Neural cell (in vitro differentiated cells): ENCODE results near the gene IFT122. TPM values are rescaled to one million over a fixed set of nuclear protein-coding genes. Genes with fewer than 3 reads are reported as not detected.
"Not testable (repeated sequence)": the region's sequence is repeated elsewhere in the genome, so short reads cannot be mapped to it uniquely, and the experiment has no call there.

ENCODE experiments used
- H2AFZ ChIP-seq: fragments of 200-600, 300-800 bp; sonication (generic), shearing (Covaris generic); 2 replicates; pipeline ENCODE4 v1.6.0; 2014; ENCODE audit warnings: low read depth, mild to moderate bottlenecking, antibody characterized with exemption, low read length, moderate library complexity
- H3F3A ChIP-seq: fragments of 200-600 bp; shearing (Covaris generic); 2 replicates; pipeline ENCODE4 v1.6.1; 2016; ENCODE audit warnings: mild to moderate bottlenecking, moderate library complexity, mixed read lengths, antibody characterized with exemption, low read length; ENCODE audit not compliant: insufficient read depth, poor library complexity, severe bottlenecking
- H3K27ac ChIP-seq: fragments of 200-600, 300-800 bp; sonication (generic), shearing (Covaris generic); 2 replicates; pipeline ENCODE4 v1.5.1; 2014; ENCODE audit warnings: mild to moderate bottlenecking, low read length, moderate library complexity
- H3K27me3 ChIP-seq: fragments of 300-800, 200-600 bp; sonication (generic), shearing (Covaris generic); 2 replicates; pipeline ENCODE4 v1.6.0; 2014; ENCODE audit warnings: mild to moderate bottlenecking, low read depth, low read length, moderate library complexity; ENCODE audit not compliant: insufficient read depth
- H3K36me3 ChIP-seq: fragments of 300-800, 200-600 bp; sonication (generic), shearing (Covaris generic); 2 replicates; pipeline ENCODE4 v1.5.1; 2014; ENCODE audit warnings: mild to moderate bottlenecking, antibody characterized with exemption, low read length, moderate library complexity; ENCODE audit not compliant: insufficient read depth
- H3K4me2 ChIP-seq: fragments of 300-800, 200-600 bp; sonication (generic), shearing (Covaris generic); 2 replicates; pipeline ENCODE4 v1.6.0; 2014; ENCODE audit warnings: mild to moderate bottlenecking, low read length
- H3K4me3 ChIP-seq: fragments of 300-800, 200-600 bp; sonication (generic), shearing (Covaris generic); 2 replicates; pipeline ENCODE4 v1.5.1; 2014; ENCODE audit warnings: mild to moderate bottlenecking, low read length, moderate library complexity
- H3K79me2 ChIP-seq: fragments of 200-600 bp; shearing (Covaris generic); replicated peaks from 2 replicates; pipeline ENCODE4 v1.6.0; 2014; ENCODE audit warnings: mild to moderate bottlenecking, low read length, moderate library complexity; ENCODE audit not compliant: insufficient read depth
- H3K9ac ChIP-seq: fragments of 300-800, 200-600 bp; sonication (generic), shearing (Covaris generic); 2 replicates; pipeline ENCODE4 v1.6.1; 2016; ENCODE audit warnings: mild to moderate bottlenecking, low read length, mixed read lengths
- H3K9me2 ChIP-seq: fragments of 200-600 bp; shearing (Covaris generic); 2 replicates; pipeline ENCODE4 v1.6.1; 2016; ENCODE audit warnings: mild to moderate bottlenecking, low read length, mixed read lengths; ENCODE audit not compliant: insufficient read depth
- H3K9me3 ChIP-seq: fragments of 200-600, 300-800 bp; sonication (generic), shearing (Covaris generic); 2 replicates; pipeline ENCODE4 v1.6.1; 2016; ENCODE audit warnings: mild to moderate bottlenecking, mixed run types, low read length, moderate library complexity, mixed read lengths
- H4K20me1 ChIP-seq: fragments of 200-600 bp; shearing (Covaris generic); 2 replicates; pipeline ENCODE4 v1.6.1; 2016; ENCODE audit warnings: mild to moderate bottlenecking, mixed run types; ENCODE audit not compliant: insufficient read depth
- EP300 ChIP-seq: fragments of 450-650 bp; conservative IDR thresholded peaks from 2 replicates; pipeline ENCODE4 v1.6.1; 2014; ENCODE audit warnings: antibody characterized with exemption, mild to moderate bottlenecking, moderate library complexity; ENCODE audit not compliant: poor library complexity, severe bottlenecking
- EZH2 ChIP-seq: fragments of 200-600, 300-800 bp; shearing (Covaris generic), sonication (generic); IDR thresholded peaks from 2 replicates; pipeline ENCODE4 v1.6.1; 2014; ENCODE audit warnings: antibody characterized with exemption, low read length, borderline replicate concordance, mild to moderate bottlenecking; ENCODE audit not compliant: insufficient read depth, poor library complexity, severe bottlenecking
- MXI1 ChIP-seq: fragments of 450-650 bp; conservative IDR thresholded peaks from 2 replicates; pipeline ENCODE4 v1.6.1; 2014; ENCODE audit warnings: antibody characterized with exemption, mild to moderate bottlenecking; ENCODE audit not compliant: poor library complexity, severe bottlenecking
- POLR2AphosphoS5 ChIP-seq: IDR thresholded peaks from 2 replicates; pipeline ENCODE4 v1.6.1; 2012
- RAD21 ChIP-seq: fragments of 450-650 bp; conservative IDR thresholded peaks from 2 replicates; pipeline ENCODE4 v1.6.1; 2014; ENCODE audit warnings: antibody characterized with exemption, mild to moderate bottlenecking, moderate library complexity
- SMC3 ChIP-seq: fragments of 450-650 bp; conservative IDR thresholded peaks from 2 replicates; pipeline ENCODE4 v1.6.1; 2014; ENCODE audit warnings: antibody characterized with exemption, mild to moderate bottlenecking, moderate library complexity; ENCODE audit not compliant: poor library complexity
- TAF1 ChIP-seq: IDR thresholded peaks from 2 replicates; pipeline ENCODE4 v1.6.1; 2012; ENCODE audit warnings: low read depth
- polyA plus RNA-seq: library from polyadenylated mRNA; depleted of rRNA; stranded (reverse); fragments of >200 nt; gene quantifications from 2 replicates; pipeline ENCODE4 v1.2.3, GENCODE V29; 2014
- TF ChIP-seq, protein P1 (sequence below): IDR thresholded peaks from 2 replicates; pipeline ENCODE4 v1.6.1; 2012; ENCODE audit warnings: borderline replicate concordance
- TF ChIP-seq, protein P2 (sequence below): fragments of 450-650 bp; IDR thresholded peaks from 2 replicates; pipeline ENCODE4 v1.5.1; 2014; ENCODE audit warnings: antibody characterized with exemption, mild to moderate bottlenecking, moderate library complexity; ENCODE audit not compliant: poor library complexity, severe bottlenecking

IFT122 gene
- polyA plus RNA-seq, 1 donor from 2014 or later = 28.3 TPM

DNA sequence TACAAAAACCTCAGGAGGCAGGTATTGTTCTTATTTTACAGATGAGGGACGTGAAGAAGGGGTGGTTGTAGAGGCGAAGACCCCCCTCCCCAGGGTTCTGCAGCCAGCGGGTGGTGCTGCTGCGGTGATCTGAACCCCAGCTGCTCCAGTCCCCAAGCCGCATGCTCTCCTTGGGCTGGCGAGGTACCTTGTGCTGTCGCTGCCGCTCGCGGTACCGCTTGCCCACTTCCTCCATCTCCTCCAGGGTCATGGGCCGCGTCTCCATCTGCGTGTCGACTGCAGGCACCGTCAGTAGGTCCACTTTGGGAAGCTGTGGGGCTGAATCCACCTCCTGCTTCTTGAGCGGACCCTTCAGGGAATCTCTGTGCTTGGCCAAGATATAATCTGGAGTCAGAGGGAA is 29.1 kb upstream of the IFT122 start:
- Histone ChIP-seq H3K79me2 (no peaks in the 10 kb centered on the region), H3K9me2 (no peaks in the 10 kb centered on the region), H3K4me2 (no peak overlapping the region), H3K9ac (no peak overlapping the region), H3K27me3 (no peaks in the 10 kb centered on the region), H3K4me3 (no peak overlapping the region), H2AFZ (no peak overlapping the region), H3K36me3 (no peaks in the 10 kb centered on the region), H3K27ac (no peak overlapping the region), H3F3A (no peaks in the 10 kb centered on the region), H4K20me1 (no peaks in the 10 kb centered on the region), H3K9me3 (no peaks in the 10 kb centered on the region)
- TF ChIP-seq POLR2AphosphoS5 = no peak
- TF ChIP-seq MXI1 = no peak
- no peak for TF ChIP-seq TAF1
- TF ChIP-seq RAD21 = no peak
- no peak for TF ChIP-seq SMC3
- TF ChIP-seq, protein P1, sequence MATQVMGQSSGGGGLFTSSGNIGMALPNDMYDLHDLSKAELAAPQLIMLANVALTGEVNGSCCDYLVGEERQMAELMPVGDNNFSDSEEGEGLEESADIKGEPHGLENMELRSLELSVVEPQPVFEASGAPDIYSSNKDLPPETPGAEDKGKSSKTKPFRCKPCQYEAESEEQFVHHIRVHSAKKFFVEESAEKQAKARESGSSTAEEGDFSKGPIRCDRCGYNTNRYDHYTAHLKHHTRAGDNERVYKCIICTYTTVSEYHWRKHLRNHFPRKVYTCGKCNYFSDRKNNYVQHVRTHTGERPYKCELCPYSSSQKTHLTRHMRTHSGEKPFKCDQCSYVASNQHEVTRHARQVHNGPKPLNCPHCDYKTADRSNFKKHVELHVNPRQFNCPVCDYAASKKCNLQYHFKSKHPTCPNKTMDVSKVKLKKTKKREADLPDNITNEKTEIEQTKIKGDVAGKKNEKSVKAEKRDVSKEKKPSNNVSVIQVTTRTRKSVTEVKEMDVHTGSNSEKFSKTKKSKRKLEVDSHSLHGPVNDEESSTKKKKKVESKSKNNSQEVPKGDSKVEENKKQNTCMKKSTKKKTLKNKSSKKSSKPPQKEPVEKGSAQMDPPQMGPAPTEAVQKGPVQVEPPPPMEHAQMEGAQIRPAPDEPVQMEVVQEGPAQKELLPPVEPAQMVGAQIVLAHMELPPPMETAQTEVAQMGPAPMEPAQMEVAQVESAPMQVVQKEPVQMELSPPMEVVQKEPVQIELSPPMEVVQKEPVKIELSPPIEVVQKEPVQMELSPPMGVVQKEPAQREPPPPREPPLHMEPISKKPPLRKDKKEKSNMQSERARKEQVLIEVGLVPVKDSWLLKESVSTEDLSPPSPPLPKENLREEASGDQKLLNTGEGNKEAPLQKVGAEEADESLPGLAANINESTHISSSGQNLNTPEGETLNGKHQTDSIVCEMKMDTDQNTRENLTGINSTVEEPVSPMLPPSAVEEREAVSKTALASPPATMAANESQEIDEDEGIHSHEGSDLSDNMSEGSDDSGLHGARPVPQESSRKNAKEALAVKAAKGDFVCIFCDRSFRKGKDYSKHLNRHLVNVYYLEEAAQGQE = no peak
- TF ChIP-seq, protein P2, sequence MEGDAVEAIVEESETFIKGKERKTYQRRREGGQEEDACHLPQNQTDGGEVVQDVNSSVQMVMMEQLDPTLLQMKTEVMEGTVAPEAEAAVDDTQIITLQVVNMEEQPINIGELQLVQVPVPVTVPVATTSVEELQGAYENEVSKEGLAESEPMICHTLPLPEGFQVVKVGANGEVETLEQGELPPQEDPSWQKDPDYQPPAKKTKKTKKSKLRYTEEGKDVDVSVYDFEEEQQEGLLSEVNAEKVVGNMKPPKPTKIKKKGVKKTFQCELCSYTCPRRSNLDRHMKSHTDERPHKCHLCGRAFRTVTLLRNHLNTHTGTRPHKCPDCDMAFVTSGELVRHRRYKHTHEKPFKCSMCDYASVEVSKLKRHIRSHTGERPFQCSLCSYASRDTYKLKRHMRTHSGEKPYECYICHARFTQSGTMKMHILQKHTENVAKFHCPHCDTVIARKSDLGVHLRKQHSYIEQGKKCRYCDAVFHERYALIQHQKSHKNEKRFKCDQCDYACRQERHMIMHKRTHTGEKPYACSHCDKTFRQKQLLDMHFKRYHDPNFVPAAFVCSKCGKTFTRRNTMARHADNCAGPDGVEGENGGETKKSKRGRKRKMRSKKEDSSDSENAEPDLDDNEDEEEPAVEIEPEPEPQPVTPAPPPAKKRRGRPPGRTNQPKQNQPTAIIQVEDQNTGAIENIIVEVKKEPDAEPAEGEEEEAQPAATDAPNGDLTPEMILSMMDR = no peak

DNA sequence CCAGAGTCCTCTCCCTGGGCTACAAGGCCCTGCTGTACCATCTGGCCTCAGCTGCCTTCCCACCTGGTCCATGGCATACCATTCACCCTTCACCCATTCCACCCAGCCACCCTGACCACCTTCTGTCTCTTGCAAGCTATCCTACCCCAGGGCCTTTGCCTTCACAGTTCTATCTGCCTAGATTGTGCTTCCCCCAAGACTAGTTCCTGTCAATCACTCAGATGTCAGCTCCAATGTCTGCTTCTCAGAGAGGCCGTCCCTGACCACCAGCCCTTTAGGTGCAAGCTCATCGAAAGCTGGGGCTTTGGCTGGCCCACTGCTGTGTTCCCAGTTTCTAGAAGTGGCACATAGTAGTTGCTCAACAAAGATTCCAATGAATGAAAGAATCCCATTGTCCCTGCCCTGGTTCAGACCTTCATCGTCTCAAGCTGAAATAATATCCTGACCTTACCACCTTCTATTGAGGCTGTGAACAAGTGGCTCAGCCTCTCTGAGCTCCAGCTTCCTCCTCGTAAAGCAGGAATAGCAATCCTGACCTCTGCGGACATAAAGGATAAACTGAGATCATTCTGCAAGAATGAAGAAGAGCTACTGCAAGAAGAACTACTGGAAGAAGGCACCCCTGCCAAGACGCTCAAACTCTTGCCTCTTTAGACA is 27.4 kb upstream of the IFT122 start:
- no peak for TF ChIP-seq TAF1
- no peak for TF ChIP-seq EP300
- TF ChIP-seq POLR2AphosphoS5 = no peak
- TF ChIP-seq SMC3 = no peak
- TF ChIP-seq EZH2 = no peak
- TF ChIP-seq, protein P1 = no peak
- Histone ChIP-seq H3K4me2 (no peak overlapping the region), H3K79me2 (no peaks in the 10 kb centered on the region)

DNA sequence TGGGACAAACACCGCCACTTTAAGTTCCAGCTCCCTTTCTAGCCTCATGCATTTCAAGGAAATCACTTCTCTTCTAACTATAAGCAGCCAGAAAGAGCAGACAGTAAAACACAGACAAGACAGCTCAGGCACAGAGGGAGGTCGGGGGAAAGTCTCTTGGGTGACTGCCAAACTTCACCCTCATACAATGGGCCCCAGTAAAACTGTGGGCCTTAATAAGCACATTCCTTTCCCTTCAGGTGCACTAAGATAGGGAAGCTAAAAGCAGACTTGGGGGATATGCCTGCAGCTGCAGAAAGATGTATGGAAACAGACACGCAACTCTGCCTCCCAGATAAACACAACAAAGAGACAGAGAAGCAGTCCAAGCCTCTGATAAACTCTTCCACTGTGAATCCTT is 26.8 kb upstream of the IFT122 start:
- H4K20me1 ChIP-seq, H2AFZ ChIP-seq, H3K36me3 ChIP-seq, H3K27ac ChIP-seq, H3K27me3 ChIP-seq, H3K9me2 ChIP-seq, H3K79me2 ChIP-seq, H3F3A ChIP-seq, H3K4me2 ChIP-seq, H3K9ac ChIP-seq, H3K9me3 ChIP-seq, H3K4me3 ChIP-seq: not testable (repeated sequence)

More for the DNA sequence above, 27.4 kb upstream of the IFT122 start:
- Histone ChIP-seq H3K27ac (no peak overlapping the region), H2AFZ (no peak overlapping the region), H3K27me3 (no peaks in the 10 kb centered on the region), H3F3A (no peaks in the 10 kb centered on the region), H4K20me1 (no peaks in the 10 kb centered on the region), H3K9me3 (no peaks in the 10 kb centered on the region), H3K4me3 (no peak overlapping the region), H3K9me2 (no peaks in the 10 kb centered on the region), H3K9ac (no peak overlapping the region), H3K36me3 (no peaks in the 10 kb centered on the region)
